SK-N-MC (cell line): ENCODE data around the gene SLC12A8.

Source experiments
- EZH2 ChIP-seq: fragments of 200-600 bp; sonication (generic); IDR thresholded peaks from one replicate; pipeline ENCODE4 v1.6.1; 2017; ENCODE audit warnings: antibody characterized with exemption
- FOXP2 ChIP-seq: optimal IDR thresholded peaks from 2 replicates; pipeline ENCODE3; 2011; ENCODE audit warnings: mild to moderate bottlenecking, moderate library complexity; ENCODE audit not compliant: insufficient read depth; ENCODE audit errors: extremely low read length, control extremely low read depth
- POLR2AphosphoS5 ChIP-seq: IDR thresholded peaks from 2 replicates; pipeline ENCODE4 v1.6.1; 2012; ENCODE audit warnings: mild to moderate bottlenecking, low read depth, low read length, borderline replicate concordance

DNA sequence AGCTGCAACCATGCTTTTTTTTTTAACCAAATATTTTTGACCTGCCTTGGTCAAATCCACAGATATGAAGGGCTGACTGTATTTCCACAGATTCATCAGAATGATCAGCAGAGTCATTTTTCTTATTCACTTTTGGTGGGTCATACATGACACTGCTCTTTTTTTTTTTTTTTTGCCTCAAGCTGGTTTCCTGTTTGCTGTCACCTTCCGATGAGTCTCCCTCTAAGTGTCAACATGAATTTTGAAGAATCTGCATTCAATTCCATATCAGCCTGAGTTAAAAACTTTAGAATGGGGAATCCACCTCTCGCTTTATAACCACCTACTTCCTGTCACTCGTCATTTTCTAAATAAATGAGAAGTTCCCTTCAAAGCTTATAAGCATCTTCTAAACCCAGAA is 2.2 kb upstream of the SLC12A8 start:
- TF ChIP-seq POLR2AphosphoS5 (no peak), EZH2 (no peak), FOXP2 (no peak)
